Endothelial cell of umbilical vein (primary cell): Measurements from ENCODE around the gene CD247. TPM values are rescaled to one million over a fixed set of nuclear protein-coding genes. Genes with fewer than 3 reads are reported as not detected.

Experiments
- BruUV-seq: library from RNA; stranded (reverse); fragments of 400-500 nt; replicated peaks from 2 replicates; lab custom pipeline; 2021; lab: Mats Ljungman, UMichigan
- CTCF ChIA-PET: fragments of 300-600, 350-600 bp; sonication (Branson Sonifier 250); formaldehyde crosslinking; loops from one replicate; lab custom pipeline; 2021; ENCODE audit warnings: antibody characterized with exemption, inconsistent platforms; lab: Charles Lee
- POLR2A ChIA-PET: fragments of 300-600, 350-600 bp; sonication (Branson Sonifier 250); formaldehyde crosslinking; loops from one replicate; lab custom pipeline; 2021; ENCODE audit warnings: antibody characterized with exemption, inconsistent platforms; lab: Charles Lee
- DNase-seq: peaks from one replicate; pipeline ENCODE4 v3.0.0-alpha.2; 2011; ENCODE audit warnings: low read depth, low spot score
- FAIRE-seq: peaks from 2 replicates; lab custom pipeline; 2011; peaks lifted over from hg19 to GRCh38; lab: Jason Lieb, UNC
- H2AFZ ChIP-seq: 2 replicates; pipeline ENCODE4 v1.6.0; 2012; ENCODE audit warnings: low read depth, low read length, control low read depth, inconsistent platforms
- H3K27ac ChIP-seq: 2 replicates; pipeline ENCODE4 v1.5.1; 2011; ENCODE audit warnings: low read depth, mild to moderate bottlenecking, control low read depth, low read length, moderate library complexity; ENCODE audit not compliant: insufficient read depth
- H3K27me3 ChIP-seq, 2 experiments: 2 replicates each; pipeline versions ENCODE4 v1.6.0 to v1.6.1; 2011; ENCODE audit warnings: low read length in 2 of 2, mixed read lengths in 1 of 2; ENCODE audit not compliant: control insufficient read depth in 2 of 2, insufficient read depth in 2 of 2
- H3K36me3 ChIP-seq, 2 experiments: 2 replicates in 1 of 2; 3 replicates in 1 of 2; pipeline ENCODE4 v1.5.1; 2011; ENCODE audit warnings: low read length in 2 of 2, mild to moderate bottlenecking in 1 of 2, moderate library complexity in 1 of 2; ENCODE audit not compliant: control insufficient read depth in 2 of 2, insufficient read depth in 2 of 2; ENCODE audit errors: extremely low read depth in 1 of 2
- H3K4me1 ChIP-seq: 3 replicates; pipeline ENCODE4 v1.5.1; 2011; ENCODE audit warnings: mild to moderate bottlenecking, low read length; ENCODE audit not compliant: control insufficient read depth, insufficient read depth; ENCODE audit errors: extremely low read depth
- H3K4me2 ChIP-seq: 2 replicates; pipeline ENCODE4 v1.6.1; 2011; ENCODE audit warnings: low read length, control low read depth, mixed read lengths; ENCODE audit not compliant: insufficient read depth
- H3K4me3 ChIP-seq, 3 experiments: fragments of 200-600 bp in 1 of 3; sonication (generic), shearing (Covaris generic) in 1 of 3; replicated peaks in 1 of 3; 2 replicates each; pipeline ENCODE4 v1.5.1; 2011 to 2016; ENCODE audit warnings: control low read depth in 3 of 3, low read length in 3 of 3, mild to moderate bottlenecking in 2 of 3, inconsistent platforms in 1 of 3, low read depth in 1 of 3, moderate library complexity in 1 of 3; ENCODE audit not compliant: insufficient read depth in 1 of 3
- H3K79me2 ChIP-seq: 2 replicates; pipeline ENCODE4 v1.6.0; 2012; ENCODE audit warnings: low read length, inconsistent platforms; ENCODE audit not compliant: control insufficient read depth, insufficient read depth
- H3K9ac ChIP-seq: replicated peaks from 2 replicates; pipeline ENCODE3; 2011; ENCODE audit warnings: low read length, control low read depth; ENCODE audit not compliant: insufficient read depth; ENCODE audit errors: extremely low read depth
- H3K9me1 ChIP-seq: replicated peaks from 3 replicates; pipeline ENCODE4 v1.6.0; 2011; ENCODE audit warnings: mild to moderate bottlenecking, low read length; ENCODE audit not compliant: control insufficient read depth, insufficient read depth; ENCODE audit errors: extremely low read depth
- H3K9me3 ChIP-seq: replicated peaks from 2 replicates; pipeline ENCODE4 v1.5.1; 2012; ENCODE audit warnings: low read length, inconsistent platforms; ENCODE audit not compliant: control insufficient read depth, insufficient read depth
- H4K20me1 ChIP-seq: replicated peaks from 2 replicates; pipeline ENCODE3; 2011; ENCODE audit warnings: mild to moderate bottlenecking, low read length; ENCODE audit not compliant: control insufficient read depth, insufficient read depth; ENCODE audit errors: extremely low read depth
- CTCF ChIP-seq, 2 donors: IDR thresholded peaks; 1 replicate in 1 of 2; 2 replicates in 1 of 2; pipeline ENCODE4 v1.5.1; 2011; ENCODE audit warnings: low read length in 2 of 2, mild to moderate bottlenecking in 2 of 2, moderate library complexity in 2 of 2, control low read depth in 1 of 2, inconsistent platforms in 1 of 2, low read depth in 1 of 2; ENCODE audit not compliant: insufficient read depth in 1 of 2; ENCODE audit errors: extremely low read depth in 1 of 2
- FOS ChIP-seq: IDR thresholded peaks from 2 replicates; pipeline ENCODE4 v1.6.1; 2011; ENCODE audit warnings: mild to moderate bottlenecking, low read length, moderate library complexity, borderline replicate concordance; ENCODE audit not compliant: insufficient read depth
- GATA2 ChIP-seq: IDR thresholded peaks from 2 replicates; pipeline ENCODE4 v1.7.0; 2011; ENCODE audit warnings: low read depth, mild to moderate bottlenecking, moderate library complexity, mixed read lengths, low read length; ENCODE audit not compliant: insufficient read length, insufficient read depth
- MYC ChIP-seq: IDR thresholded peaks from one replicate; pipeline ENCODE4 v1.6.1; 2011; ENCODE audit warnings: mild to moderate bottlenecking, low read depth, low read length
- POLR2A ChIP-seq: IDR thresholded peaks from 2 replicates; pipeline ENCODE4 v1.6.1; 2012; ENCODE audit warnings: low read depth, mild to moderate bottlenecking, control low read depth, low read length
- POLR2AphosphoS5 ChIP-seq: IDR thresholded peaks from 2 replicates; pipeline ENCODE4 v1.6.1; 2012; ENCODE audit warnings: low read depth, mild to moderate bottlenecking, control low read depth, low read length, moderate library complexity; ENCODE audit not compliant: insufficient read depth
- dilution Hi-C: fragments of 300-500 bp; cut with MboI; formaldehyde crosslinking; loops from one replicate; pipeline ENCODE4 v1.15.0; 2019; ENCODE audit warnings: low sequenced_read_pairs; ENCODE audit not compliant: extremely low pct_ligation_motif_present
- intact Hi-C: fragments of 100-400 bp; cut with micrococcal nuclease; formaldehyde crosslinking; loops from one replicate; pipeline ENCODE4 v1.10.0; 2022
- polyA plus RNA-seq, 4 experiments: library from polyadenylated mRNA; depleted of rRNA in 3 of 4; stranded (reverse) in 3 of 4; unstranded in 1 of 4; fragments of >200 nt; gene quantifications; 2 replicates each; pipeline versions ENCODE4 v1.2.1 to v1.2.3, GENCODE V29; 2011 to 2012; ENCODE audit warnings: missing spikeins in 1 of 4
- total RNA-seq: library from RNA; stranded (reverse); gene quantifications from 2 replicates; pipeline ENCODE4 v1.2.3, GENCODE V29; 2021

The CD247 gene
- total and polyA plus RNA-seq, 2 donors (not counting 3 experiments of a cell fraction or from before 2014, with no cell fraction given) = not detected

- no peak for TF ChIP-seq POLR2AphosphoS5
- TF ChIP-seq POLR2A = no peak
- no peak for TF ChIP-seq CTCF (IDR thresholded peaks at IDR 0.05; ENCODE audit: extremely low read depth in 1 of 2, insufficient read depth in 1 of 2, low read depth in 1 of 2, low read length in 2 of 2)
- no peak for TF ChIP-seq FOS
- TF ChIP-seq GATA2 = no peak
- TF ChIP-seq MYC = no peak
- H3K9me3 ChIP-seq = no peaks in the 10 kb centered on the region
- peaks cover 0 to 2% of the 10 kb centered on the region in 2 experiments for H3K27me3 ChIP-seq
- BruUV-seq = no TSS peak
- no peak overlapping the region for H3K27ac ChIP-seq
- H3K36me3 ChIP-seq = no peaks in the 10 kb centered on the region
- ChIA-PET CTCF (interaction anchor here (1.6 to 2.8 kb wide), 3 partner anchors 10 to 122 kb away, joined by 3 to 9 read pairs (median 8); no protein-coding TSS in a partner anchor), POLR2A (no interaction called here)
- no peak for FAIRE-seq
- H3K4me1 ChIP-seq = no peaks in the 10 kb centered on the region
- dilution Hi-C loops (no loop called here), intact Hi-C loops (no loop called here)
- DNase-seq = no peak
- H3K9me1 ChIP-seq = no peaks in the 10 kb centered on the region
- H3K9ac ChIP-seq = no peak overlapping the region
- no peak overlapping the region for H3K4me2 ChIP-seq
- no peak overlapping the region for H3K4me3 ChIP-seq
- no peaks in the 10 kb centered on the region for H4K20me1 ChIP-seq
- H3K79me2 ChIP-seq = no peaks in the 10 kb centered on the region
- H2AFZ ChIP-seq = no peak overlapping the region
These were observed 47.6 kb upstream of the CD247 start for GRCh38 chr1:167565922-167566321.
